ENCODE data around the gene PBX1. TPM values are rescaled to one million over a fixed set of nuclear protein-coding genes. Genes with fewer than 3 reads are reported as not detected.

PBX1 gene
- total and polyA plus RNA-seq, 8 donors: 11.0 to 113 (median 23.0) TPM

- intact Hi-C loops (cut with DNase I; ENCODE audit: low total_unique reads): no loop called here
- Histone ChIP-seq H3K4me1 (peaks cover 0 to 30% (median 6%) of the 10 kb centered on the region in 4 donors), H3K9me3 (no peaks in the 10 kb centered on the region), H3K27me3 (no peaks in the 10 kb centered on the region), H3K36me3 (no peaks in the 10 kb centered on the region), H3K4me3 (no peak overlapping the region), H3K27ac (no peak overlapping the region)
- no peak for TF ChIP-seq POLR2AphosphoS5 (IDR thresholded peaks at IDR 0.05)
- TF ChIP-seq POLR2A (IDR thresholded peaks at IDR 0.05): no peak
- WGBS, 5 donors: 93 to 95% (median 95%) methylated on average over 8 of the region's 8 CpGs
- no peak for DNase-seq
Observed at GRCh38 chr1:164736137-164736536, 177.2 kb downstream of the PBX1 start.

DNA sequence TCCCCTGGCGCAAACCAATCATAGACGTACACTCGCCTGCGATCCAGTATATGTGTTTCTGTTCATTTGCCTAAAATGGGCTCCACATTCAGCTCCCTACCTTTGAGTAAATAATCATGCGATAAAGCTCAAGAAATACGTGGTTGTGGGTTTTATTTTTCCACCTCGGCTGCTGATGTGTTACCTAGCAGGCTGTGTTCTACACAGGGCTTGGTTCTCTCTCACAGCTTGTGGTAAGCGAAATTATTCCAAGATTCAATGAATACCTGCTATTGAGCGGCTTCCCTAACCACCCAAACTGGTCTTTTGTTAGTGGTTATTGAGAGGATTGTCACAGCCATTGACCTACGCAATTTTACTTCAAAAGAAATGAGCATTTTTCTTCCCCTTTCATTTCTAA lies 180.2 kb downstream of the PBX1 start:
- TF ChIP-seq EP300 (IDR thresholded peaks at IDR 0.05): no peak
- TF ChIP-seq, protein P1, sequence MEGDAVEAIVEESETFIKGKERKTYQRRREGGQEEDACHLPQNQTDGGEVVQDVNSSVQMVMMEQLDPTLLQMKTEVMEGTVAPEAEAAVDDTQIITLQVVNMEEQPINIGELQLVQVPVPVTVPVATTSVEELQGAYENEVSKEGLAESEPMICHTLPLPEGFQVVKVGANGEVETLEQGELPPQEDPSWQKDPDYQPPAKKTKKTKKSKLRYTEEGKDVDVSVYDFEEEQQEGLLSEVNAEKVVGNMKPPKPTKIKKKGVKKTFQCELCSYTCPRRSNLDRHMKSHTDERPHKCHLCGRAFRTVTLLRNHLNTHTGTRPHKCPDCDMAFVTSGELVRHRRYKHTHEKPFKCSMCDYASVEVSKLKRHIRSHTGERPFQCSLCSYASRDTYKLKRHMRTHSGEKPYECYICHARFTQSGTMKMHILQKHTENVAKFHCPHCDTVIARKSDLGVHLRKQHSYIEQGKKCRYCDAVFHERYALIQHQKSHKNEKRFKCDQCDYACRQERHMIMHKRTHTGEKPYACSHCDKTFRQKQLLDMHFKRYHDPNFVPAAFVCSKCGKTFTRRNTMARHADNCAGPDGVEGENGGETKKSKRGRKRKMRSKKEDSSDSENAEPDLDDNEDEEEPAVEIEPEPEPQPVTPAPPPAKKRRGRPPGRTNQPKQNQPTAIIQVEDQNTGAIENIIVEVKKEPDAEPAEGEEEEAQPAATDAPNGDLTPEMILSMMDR (IDR thresholded peaks at IDR 0.05): no peak
- TF ChIP-seq POLR2AphosphoS5 (IDR thresholded peaks at IDR 0.05): no peak
- no peak for TF ChIP-seq POLR2A (IDR thresholded peaks at IDR 0.05)
- peaks cover 0 to 36% (median 6%) of the 10 kb centered on the region in 4 donors for H3K4me1 ChIP-seq
- H3K4me3 ChIP-seq: no peak overlapping the region
- H3K9me3 ChIP-seq: no peaks in the 10 kb centered on the region
- no peaks in the 10 kb centered on the region for H3K36me3 ChIP-seq
- no peak overlapping the region for H3K27ac ChIP-seq
- no peaks in the 10 kb centered on the region for H3K27me3 ChIP-seq
- DNase-seq: no peak
- 56 to 80% (median 65%) methylated on average over 10 of the region's 10 CpGs for WGBS, 5 donors
- intact Hi-C loops (cut with DNase I; ENCODE audit: low total_unique reads): no loop called here

DNA sequence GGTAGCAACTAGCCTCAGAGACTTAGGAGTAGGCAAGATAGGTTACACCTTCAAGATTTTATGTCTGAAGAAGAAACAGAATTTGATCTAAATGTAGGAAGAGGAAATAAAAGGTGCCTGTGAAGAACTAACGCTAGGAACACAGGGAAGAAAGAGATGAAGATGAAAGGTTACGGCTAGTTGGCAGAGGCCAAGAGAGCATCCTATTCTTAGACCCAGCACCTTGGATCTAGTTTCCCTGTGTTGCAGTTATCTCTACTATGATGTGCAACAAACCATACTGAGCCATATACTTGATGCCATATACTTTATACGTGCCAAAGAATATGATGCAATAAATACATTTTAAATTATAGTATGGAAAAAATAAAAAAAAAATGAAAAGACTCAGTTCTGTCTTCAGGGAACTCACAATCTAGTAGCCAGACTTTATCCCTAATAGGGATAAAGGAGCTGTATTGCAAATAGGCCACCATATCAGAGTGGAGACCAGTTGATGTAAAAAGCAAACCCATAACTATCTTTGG lies 181.1 kb downstream of the PBX1 start:
- intact Hi-C loops (cut with DNase I; ENCODE audit: low total_unique reads): no loop called here
- no peaks in the 10 kb centered on the region for H3K36me3 ChIP-seq
- 92 to 96% (median 95%) methylated on average over 3 of the region's 3 CpGs for WGBS, 5 donors
- no peak overlapping the region for H3K4me3 ChIP-seq
- no peak for TF ChIP-seq EP300 (IDR thresholded peaks at IDR 0.05)
- TF ChIP-seq, protein P1 (IDR thresholded peaks at IDR 0.05): no peak
- peaks cover 0 to 38% (median 6%) of the 10 kb centered on the region in 4 donors for H3K4me1 ChIP-seq
- H3K27me3 ChIP-seq: no peaks in the 10 kb centered on the region
- no peaks in the 10 kb centered on the region for H3K9me3 ChIP-seq
- no peak overlapping the region for H3K27ac ChIP-seq
- no peak for DNase-seq

DNA sequence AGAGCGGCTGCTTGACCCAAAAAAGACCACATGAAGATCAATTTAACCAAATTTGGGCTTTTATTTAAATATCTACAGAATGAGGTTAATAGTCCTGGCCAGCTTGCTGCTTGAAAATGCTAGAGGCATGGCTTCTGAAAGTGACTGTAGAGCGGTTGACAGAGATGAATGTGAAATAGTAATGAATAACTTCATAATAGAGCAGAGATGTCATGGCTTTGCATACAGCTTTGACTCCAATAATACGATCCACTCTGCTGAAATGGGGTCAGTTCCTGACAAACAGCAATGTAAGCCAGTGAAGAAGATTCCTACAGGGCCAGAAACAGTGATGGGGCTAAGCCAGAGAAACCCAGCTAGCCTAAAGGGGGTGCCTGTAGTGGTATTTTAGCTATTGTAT lies 183.8 kb downstream of the PBX1 start:
- no peaks in the 10 kb centered on the region for H3K36me3 ChIP-seq
- H3K27ac ChIP-seq: no peak overlapping the region
- WGBS, 5 donors: 77 to 91% (median 85%) methylated on average over 3 of the region's 3 CpGs
- H3K9me3 ChIP-seq: no peaks in the 10 kb centered on the region
- no peaks in the 10 kb centered on the region for H3K27me3 ChIP-seq
- intact Hi-C loops (cut with DNase I; ENCODE audit: low total_unique reads): no loop called here
- H3K4me1 ChIP-seq: peaks cover 0 to 39% (median 9%) of the 10 kb centered on the region in 4 donors
- no peak for TF ChIP-seq POLR2A (IDR thresholded peaks at IDR 0.05)
- TF ChIP-seq POLR2AphosphoS5 (IDR thresholded peaks at IDR 0.05): no peak
- TF ChIP-seq, protein P1 (IDR thresholded peaks at IDR 0.05): no peak
- no peak for TF ChIP-seq EP300 (IDR thresholded peaks at IDR 0.05)
- H3K4me3 ChIP-seq: no peak overlapping the region
- DNase-seq: no peak

- TF ChIP-seq POLR2AphosphoS5 (IDR thresholded peaks at IDR 0.05): no peak
- TF ChIP-seq POLR2A (IDR thresholded peaks at IDR 0.05): no peak
- no peak for TF ChIP-seq EP300 (IDR thresholded peaks at IDR 0.05)
- TF ChIP-seq, protein P1 (IDR thresholded peaks at IDR 0.05): no peak
- WGBS, 5 donors: 48 to 98% (median 90%) methylated on average over 2 of the region's 2 CpGs
- intact Hi-C loops (cut with DNase I; ENCODE audit: low total_unique reads): no loop called here
Observed at GRCh38 chr1:164743976-164744375, 185.0 kb downstream of the PBX1 start.

More at GRCh38 chr1:164743976-164744375, 185.0 kb downstream of the PBX1 start:
- Histone ChIP-seq H3K9me3 (no peaks in the 10 kb centered on the region), H3K27me3 (no peaks in the 10 kb centered on the region), H3K36me3 (no peaks in the 10 kb centered on the region), H3K27ac (no peak overlapping the region), H3K4me1 (peaks cover 0 to 45% (median 21%) of the 10 kb centered on the region in 4 donors), H3K4me3 (no peak overlapping the region)
- DNase-seq: no peak
